22Rv1 (cell line): Measurements from ENCODE around the gene GPS1.
"Not testable (repeated sequence)": the region's sequence is repeated elsewhere in the genome, so short reads cannot be mapped to it uniquely, and the experiment has no call there.

ENCODE experiments used
- H3K27ac ChIP-seq: fragments of 450-650 bp; 2 replicates; pipeline ENCODE4 v1.5.1; 2017
- CTCF ChIP-seq: fragments of 450-650 bp; IDR thresholded peaks from 2 replicates; pipeline ENCODE4 v1.5.1; 2017; ENCODE audit warnings: mild to moderate bottlenecking
- ZFX ChIP-seq: fragments of 450-650 bp; IDR thresholded peaks from 2 replicates; pipeline ENCODE4 v1.6.1; 2017; ENCODE audit warnings: antibody characterized with exemption, borderline replicate concordance

The GPS1 gene

GRCh38 chr17:82036634-82037091, 15.0 kb upstream of the GPS1 start:
- H3K27ac ChIP-seq: peak overlapping the region; percentile 97
- TF ChIP-seq CTCF (no peak), ZFX (no peak)

GRCh38 chr17:82037092-82037888, 14.4 kb upstream of the GPS1 start, which contains the start of gene DCXR:
Gene DCXR (minus strand): TSS chr17:82037697. CDS start chr17:82037682, 15 bp downstream.
- peak within 1 kb of the TSS; percentile 97 for H3K27ac ChIP-seq
- TF ChIP-seq ZFX (no peak), CTCF (peak; percentile 96)

- H3K27ac ChIP-seq: peak overlapping the region; percentile 97
- TF ChIP-seq CTCF (no peak), ZFX (no peak)
These were observed 13.9 kb upstream of the GPS1 start for GRCh38 chr17:82037889-82038195.

GRCh38 chr17:82038796-82039409, 12.8 kb upstream of the GPS1 start:
- not testable (repeated sequence) for H3K27ac ChIP-seq

GRCh38 chr17:82039695-82040299, 11.9 kb upstream of the GPS1 start:
- no peak overlapping the region for H3K27ac ChIP-seq
- TF ChIP-seq ZFX (no peak), CTCF (no peak)

- TF ChIP-seq ZFX: no peak
- TF ChIP-seq CTCF: no peak
- H3K27ac ChIP-seq: no peak overlapping the region
These were observed 10.4 kb upstream of the GPS1 start for GRCh38 chr17:82041144-82041814.

GRCh38 chr17:82042649-82043048, 9.0 kb upstream of the GPS1 start:
- H3K27ac ChIP-seq: no peak overlapping the region
- TF ChIP-seq CTCF (no peak), ZFX (no peak)
